GM12878 (cell line): ENCODE results near the gene CATSPER4. TPM values are rescaled to one million over a fixed set of nuclear protein-coding genes. Genes with fewer than 3 reads are reported as not detected.

Source experiments
- ATAC-seq: fragments of 200-7000 bp; cut with Tn5 transposase; 3 replicates; pipeline ENCODE4 v1.9.1; 2020; ENCODE audit warnings: mild to moderate bottlenecking, moderate library complexity
- BruUV-seq: library from RNA; stranded (reverse); fragments of 400-500 nt; replicated peaks from 2 replicates; lab custom pipeline; 2021; lab: Mats Ljungman, UMichigan
- CTCF ChIA-PET: fragments of 300-600 bp; sonication (Branson Sonifier 250); formaldehyde crosslinking; extraction: SDS; loops from one replicate; lab custom pipeline; 2021; ENCODE audit warnings: inconsistent platforms; lab: Yijun Ruan, JAX
- POLR2A ChIA-PET: fragments of 350-600 bp; formaldehyde crosslinking; extraction: SDS; loops from one replicate; lab custom pipeline; 2021; ENCODE audit warnings: inconsistent platforms; lab: Charles Lee
- RAD21 ChIA-PET: fragments of 300-600 bp; sonication (Branson Sonifier 250); formaldehyde crosslinking; loops from one replicate; lab custom pipeline; 2023; ENCODE audit warnings: antibody characterized with exemption; ENCODE audit not compliant: unreplicated experiment; lab: Charles Lee
- SMC1A ChIA-PET: fragments of 300-600 bp; sonication (Branson Sonifier 250); formaldehyde crosslinking; loops from one replicate; lab custom pipeline; 2023; ENCODE audit not compliant: unreplicated experiment, uncharacterized antibody; lab: Charles Lee
- DNase-seq: peaks from one replicate; pipeline ENCODE4 v3.0.0-alpha.2; 2011; ENCODE audit warnings: low read depth, low spot score
- FAIRE-seq: peaks from 3 replicates; lab custom pipeline; 2011; peaks lifted over from hg19 to GRCh38; lab: Jason Lieb, UNC
- H2AFZ ChIP-seq: 2 replicates; pipeline ENCODE4 v1.6.0; 2011; ENCODE audit warnings: low read depth, low read length, control low read depth; ENCODE audit not compliant: control insufficient read depth
- H3K27ac ChIP-seq: 2 replicates; pipeline ENCODE4 v1.5.1; 2011; ENCODE audit warnings: control low read depth; ENCODE audit not compliant: control insufficient read depth, insufficient read depth
- H3K27me3 ChIP-seq, 2 experiments: replicated peaks in 1 of 2; 2 replicates each; pipeline versions ENCODE4 v1.6.0 to v1.6.1; 2011; ENCODE audit warnings: low read length in 1 of 2; ENCODE audit not compliant: control insufficient read depth in 2 of 2, insufficient read depth in 2 of 2
- H3K36me3 ChIP-seq, 2 experiments: 2 replicates each; pipeline ENCODE4 v1.5.1; 2011; ENCODE audit warnings: low read length in 1 of 2; ENCODE audit not compliant: control insufficient read depth in 2 of 2, insufficient read depth in 2 of 2
- H3K4me1 ChIP-seq: 2 replicates; pipeline ENCODE4 v1.6.1; 2011; ENCODE audit warnings: mild to moderate bottlenecking, low read length, moderate library complexity, mixed read lengths; ENCODE audit not compliant: control insufficient read depth, insufficient read depth
- H3K4me2 ChIP-seq: 2 replicates; pipeline ENCODE4 v1.6.0; 2011; ENCODE audit warnings: control low read depth; ENCODE audit not compliant: control insufficient read depth, insufficient read depth
- H3K4me3 ChIP-seq: fragments of 200-600 bp; sonication (generic); 2 replicates; pipeline ENCODE4 v1.5.1; 2016
- H3K79me2 ChIP-seq: 2 replicates; pipeline ENCODE4 v1.6.0; 2011; ENCODE audit warnings: low read length; ENCODE audit not compliant: control insufficient read depth, insufficient read depth
- H3K9ac ChIP-seq: 2 replicates; pipeline ENCODE4 v1.8.0; 2011; ENCODE audit warnings: low read length, control low read depth, mixed read lengths; ENCODE audit not compliant: control insufficient read depth, insufficient read depth
- H3K9me3 ChIP-seq: replicated peaks from 3 replicates; pipeline ENCODE4 v1.5.1; 2011; ENCODE audit warnings: mild to moderate bottlenecking, low read length; ENCODE audit not compliant: control insufficient read depth, insufficient read depth
- H4K20me1 ChIP-seq: 2 replicates; pipeline ENCODE4 v1.6.0; 2011; ENCODE audit not compliant: control insufficient read depth, insufficient read depth
- ATF2 ChIP-seq: IDR thresholded peaks from 2 replicates; pipeline ENCODE4 v1.6.1; 2012; ENCODE audit warnings: low read length, inconsistent platforms
- BACH1 ChIP-seq: fragments of 450-650 bp; IDR thresholded peaks from 2 replicates; pipeline ENCODE4 v1.6.1; 2017; ENCODE audit warnings: mild to moderate bottlenecking, borderline replicate concordance
- ESRRA ChIP-seq: IDR thresholded peaks from 2 replicates; pipeline ENCODE4 v1.6.1; 2012; ENCODE audit warnings: mild to moderate bottlenecking, low read length, improper control_type of control experiment
- FOXK2 ChIP-seq: fragments of 450-650 bp; IDR thresholded peaks from 2 replicates; pipeline ENCODE4 v1.6.1; 2017; ENCODE audit warnings: mild to moderate bottlenecking, moderate library complexity
- MEF2B ChIP-seq: fragments of 450-650 bp; IDR thresholded peaks from 2 replicates; pipeline ENCODE4 v1.6.1; 2018; ENCODE audit warnings: mild to moderate bottlenecking, moderate library complexity; ENCODE audit not compliant: partially characterized antibody, poor library complexity, severe bottlenecking
- MTA3 ChIP-seq: IDR thresholded peaks from 2 replicates; pipeline ENCODE4 v1.6.1; 2012; ENCODE audit warnings: low read length, inconsistent platforms, borderline replicate concordance
- MXI1 ChIP-seq: fragments of 150-350 bp; IDR thresholded peaks from 2 replicates; pipeline ENCODE4 v1.6.1; 2011; ENCODE audit warnings: low read depth, mild to moderate bottlenecking, inconsistent platforms, low read length, improper control_type of control experiment
- PAX5 ChIP-seq: IDR thresholded peaks from 2 replicates; pipeline ENCODE4 v1.6.1; 2011; ENCODE audit warnings: low read depth, low read length, borderline replicate concordance
- PML ChIP-seq: IDR thresholded peaks from 2 replicates; pipeline ENCODE4 v1.6.1; 2012; ENCODE audit warnings: low read length, inconsistent platforms
- PRDM15 ChIP-seq: fragments of 450-650 bp; formaldehyde crosslinking; IDR thresholded peaks from 2 replicates; pipeline ENCODE4 v1.4.0; 2020; ENCODE audit warnings: mild to moderate bottlenecking, moderate library complexity
- SMC3 ChIP-seq: IDR thresholded peaks from 2 replicates; pipeline ENCODE4 v1.6.1; 2011; ENCODE audit warnings: low read length, improper control_type of control experiment, borderline replicate concordance
- SP1 ChIP-seq: IDR thresholded peaks from one replicate; pipeline ENCODE4 v1.6.1; 2011; ENCODE audit warnings: low read depth, low read length
- TCF12 ChIP-seq: IDR thresholded peaks from 2 replicates; pipeline ENCODE4 v1.6.1; 2011; ENCODE audit warnings: low read depth, mild to moderate bottlenecking, low read length
- TCF3 ChIP-seq: IDR thresholded peaks from 2 replicates; pipeline ENCODE4 v1.6.1; 2012; ENCODE audit warnings: low read depth, mild to moderate bottlenecking, low read length, borderline replicate concordance; ENCODE audit not compliant: insufficient read depth
- ZNF384 ChIP-seq: IDR thresholded peaks from 2 replicates; pipeline ENCODE4 v1.6.1; 2012; ENCODE audit warnings: low read depth, mild to moderate bottlenecking, low read length, improper control_type of control experiment, borderline replicate concordance
- WGBS: methylation state at CpG from one replicate; pipeline ENCODE4 v1.1.6; 2016; ENCODE audit warnings: low lambda C conversion rate; ENCODE audit not compliant: insufficient replicate concordance, insufficient coverage; ENCODE audit errors: missing lambda C conversion rate; 5-methylcytosine and 5-hydroxymethylcytosine counted together
- in situ Hi-C: fragments of 300-500 bp; cut with MboI; formaldehyde crosslinking; loops from 9 replicates; pipeline ENCODE4 v1.14.3; 2018; ENCODE audit warnings: mixed read lengths
- intact Hi-C: fragments of 100-400 bp; cut with micrococcal nuclease; formaldehyde crosslinking; loops from one replicate; pipeline ENCODE4 v1.14.2; 2022; ENCODE audit not compliant: unreplicated experiment
- polyA plus RNA-seq, 11 experiments: library from polyadenylated mRNA; depleted of rRNA in 4 of 11; unstranded in 6 of 11; stranded (reverse) in 5 of 11; fragments of >200 nt; fragmentation: Nextera tagmentation in 4 of 11; fragmentation: Illumina TruSeq in 1 of 11; extraction: Ambion mirVana in 4 of 11; extraction: Trizol in 1 of 11; gene quantifications; 1 replicate in 1 of 11; 2 replicates in 10 of 11; pipeline versions ENCODE4 v1.2.1 to v1.2.3, GENCODE V29; 2011 to 2016; ENCODE audit warnings: inconsistent platforms in 2 of 11, missing spikeins in 2 of 11, low read depth in 1 of 11
- total RNA-seq, 4 experiments: library from RNA; depleted of rRNA in 3 of 4; stranded (reverse); fragments of >200 nt in 3 of 4; fragmentation: Illumina TruSeq in 1 of 4; extraction: Trizol in 1 of 4; gene quantifications; 2 replicates each; pipeline versions ENCODE4 v1.2.1 to v1.2.3, GENCODE V29; 2013 to 2021

The CATSPER4 gene
- total and polyA plus RNA-seq, 10 of the 15 experiments (the other 5 are each of a cell fraction or from before 2014, with no cell fraction given): 0.13 TPM; not detected in 9

GRCh38 chr1:26155370-26156284 is 34.8 kb upstream of the CATSPER4 start:
- Histone ChIP-seq H3K27me3 (peaks cover 1 to 12% of the 10 kb centered on the region in 2 experiments), H3K4me1 (no peaks in the 10 kb centered on the region), H3K79me2 (no peaks in the 10 kb centered on the region), H3K4me3 (no peak overlapping the region), H3K4me2 (no peak overlapping the region), H4K20me1 (no peaks in the 10 kb centered on the region)
- intact Hi-C loops (no loop called here), in situ Hi-C loops (no loop called here)
- BruUV-seq: no TSS peak
- TF ChIP-seq TCF3 (no peak), MXI1 (no peak), SP1 (no peak), PAX5 (no peak), TCF12 (no peak), PRDM15 (no peak), BACH1 (no peak), MEF2B (no peak), FOXK2 (no peak), SMC3 (no peak), PML (no peak), ATF2 (no peak), ESRRA (no peak), ZNF384 (no peak), MTA3 (no peak)
- TF ChIP-seq, all 136 proteins: peak for 0
- H3K9me3 ChIP-seq: no peaks in the 10 kb centered on the region
- ChIA-PET RAD21 (no interaction called here), SMC1A (interaction anchor here (2.3 kb wide), 1 partner anchor 11 kb away, joined by 11 read pairs; no protein-coding TSS in a partner anchor), POLR2A (no interaction called here), CTCF (interaction anchor here (0.8 to 4.8 kb wide), 5 partner anchors 11 to 128 kb away, joined by 3 to 24 read pairs (median 3); partner anchors contain the start of genes CEP85 and ZNF593)
- no peak for FAIRE-seq
- H3K36me3 ChIP-seq: no peaks in the 10 kb centered on the region
- no peak overlapping the region for H3K9ac ChIP-seq
- WGBS: 17% methylated on average over 21 of the region's 21 CpGs
- no peak overlapping the region for H2AFZ ChIP-seq
- no peak for DNase-seq
- H3K27ac ChIP-seq: no peak overlapping the region
- no peak for ATAC-seq
